HG02852 (cell line): ENCODE measurements around the gene NUFIP2.
"Not testable (repeated sequence)": the region's sequence is repeated elsewhere in the genome, so short reads cannot be mapped to it uniquely, and the experiment has no call there.

Experiments used
- ATAC-seq: cut with Tn5 transposase; IDR thresholded peaks from one replicate; pipeline ENCODE4 v1.9.1; 2021; ENCODE audit warnings: mild to moderate bottlenecking, moderate library complexity; ENCODE audit not compliant: unreplicated experiment

The NUFIP2 gene, protein sequence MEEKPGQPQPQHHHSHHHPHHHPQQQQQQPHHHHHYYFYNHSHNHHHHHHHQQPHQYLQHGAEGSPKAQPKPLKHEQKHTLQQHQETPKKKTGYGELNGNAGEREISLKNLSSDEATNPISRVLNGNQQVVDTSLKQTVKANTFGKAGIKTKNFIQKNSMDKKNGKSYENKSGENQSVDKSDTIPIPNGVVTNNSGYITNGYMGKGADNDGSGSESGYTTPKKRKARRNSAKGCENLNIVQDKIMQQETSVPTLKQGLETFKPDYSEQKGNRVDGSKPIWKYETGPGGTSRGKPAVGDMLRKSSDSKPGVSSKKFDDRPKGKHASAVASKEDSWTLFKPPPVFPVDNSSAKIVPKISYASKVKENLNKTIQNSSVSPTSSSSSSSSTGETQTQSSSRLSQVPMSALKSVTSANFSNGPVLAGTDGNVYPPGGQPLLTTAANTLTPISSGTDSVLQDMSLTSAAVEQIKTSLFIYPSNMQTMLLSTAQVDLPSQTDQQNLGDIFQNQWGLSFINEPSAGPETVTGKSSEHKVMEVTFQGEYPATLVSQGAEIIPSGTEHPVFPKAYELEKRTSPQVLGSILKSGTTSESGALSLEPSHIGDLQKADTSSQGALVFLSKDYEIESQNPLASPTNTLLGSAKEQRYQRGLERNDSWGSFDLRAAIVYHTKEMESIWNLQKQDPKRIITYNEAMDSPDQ

DNA sequence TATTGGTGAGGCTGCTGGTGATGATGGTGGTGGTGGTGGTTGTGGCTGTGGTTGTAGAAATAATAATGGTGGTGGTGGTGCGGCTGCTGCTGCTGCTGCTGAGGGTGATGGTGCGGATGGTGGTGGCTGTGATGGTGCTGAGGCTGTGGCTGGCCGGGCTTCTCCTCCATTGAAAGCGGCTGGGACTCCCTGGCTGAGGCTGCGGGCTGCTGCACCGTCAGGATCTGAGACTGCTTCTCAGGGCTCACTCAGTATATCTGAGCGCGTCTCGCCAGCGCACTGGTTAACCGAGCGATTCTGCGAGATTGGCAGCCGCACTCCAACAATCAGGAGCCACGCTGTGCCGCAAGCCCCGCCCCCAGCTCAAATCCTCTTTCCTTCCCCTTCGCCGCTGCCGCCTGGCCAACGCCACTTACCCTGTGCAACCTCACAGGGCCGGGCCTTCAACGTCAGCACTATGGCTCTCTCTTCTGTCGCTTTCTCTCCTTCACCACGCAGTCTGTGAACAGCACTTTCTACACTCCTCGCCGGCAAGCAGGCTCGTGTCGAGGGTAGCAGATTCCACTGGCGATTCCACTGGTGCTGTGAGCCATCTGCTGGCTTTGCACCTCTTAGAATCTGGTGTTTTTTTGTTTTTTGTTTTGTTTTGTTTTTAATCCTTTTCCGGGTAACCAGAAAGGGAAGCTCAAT, at the start of gene NUFIP2:
Gene NUFIP2 (minus strand): TSS at position 259 of the 690 bp plus-strand sequence. CDS start 89 bp downstream, at position 170.
- ATAC-seq, result peak; percentile 88

DNA sequence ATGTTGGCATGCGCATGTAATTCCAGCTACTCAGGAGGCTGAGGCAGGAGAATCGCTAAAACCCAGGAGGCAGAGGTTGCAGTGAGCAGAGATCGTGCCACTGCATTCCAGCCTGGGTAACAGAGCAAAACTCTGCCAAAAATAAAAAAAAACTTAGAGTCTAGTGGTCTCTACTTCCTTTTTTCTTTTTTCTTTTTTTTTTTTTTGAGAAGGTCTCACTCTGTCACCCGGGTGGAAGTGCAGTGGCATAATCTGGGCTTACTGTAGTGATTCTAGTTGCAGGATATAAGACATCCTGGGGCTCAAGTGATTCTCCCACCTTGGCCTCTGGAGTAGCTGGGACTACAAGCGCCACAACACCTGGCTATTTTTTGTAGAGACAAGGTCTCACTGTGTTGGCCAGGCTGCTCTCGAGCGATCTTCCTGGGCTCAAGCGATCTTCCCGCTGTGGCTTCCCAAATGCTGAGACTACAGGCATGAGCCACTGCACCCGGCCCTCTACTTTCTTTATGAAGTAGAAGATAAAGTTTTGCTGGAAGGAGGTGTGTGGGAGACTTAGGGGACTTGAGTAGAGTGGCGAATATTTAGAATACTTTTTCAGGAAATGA, 48.3 kb upstream of the NUFIP2 start:
- ATAC-seq, result no peak

DNA sequence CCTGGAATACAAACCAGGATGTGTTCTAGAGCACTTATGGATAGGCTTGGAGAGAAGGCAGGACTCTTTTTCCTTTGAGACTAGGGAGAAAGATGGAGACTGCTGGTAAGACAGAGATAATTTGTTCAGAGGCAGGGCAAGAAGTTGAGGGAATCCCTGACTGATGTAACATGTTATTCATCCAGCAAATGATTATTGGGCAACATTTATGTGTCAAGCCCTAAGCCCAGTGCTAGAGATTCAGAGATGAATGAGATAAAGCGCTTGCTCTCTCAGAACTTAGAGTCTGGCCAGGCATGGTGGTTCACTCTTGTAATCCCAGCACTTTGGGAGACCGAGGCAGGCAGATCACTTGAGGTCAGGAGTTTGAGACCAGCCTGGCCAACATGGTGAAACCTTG, 47.8 kb upstream of the NUFIP2 start:
- no peak for ATAC-seq

DNA sequence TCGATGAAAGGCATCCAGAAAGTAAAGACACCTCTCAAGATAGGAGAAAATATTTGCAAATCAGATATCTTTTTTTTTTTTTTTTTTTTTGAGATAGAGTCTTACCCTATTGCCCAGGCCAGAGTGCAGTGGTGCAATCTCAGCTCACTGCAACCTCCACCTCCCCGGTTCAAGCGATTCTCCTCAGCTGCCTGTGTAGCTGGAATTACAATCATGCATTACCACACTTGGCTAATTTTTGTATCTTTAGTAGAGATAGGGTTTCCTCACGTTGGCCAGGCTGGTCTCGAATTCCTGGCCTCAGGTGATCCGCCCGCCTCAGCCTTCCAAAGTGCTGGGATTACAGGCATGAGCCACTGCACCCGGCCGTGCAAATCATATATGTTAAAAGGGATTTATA, 45.1 kb upstream of the NUFIP2 start:
- ATAC-seq, result not testable (repeated sequence)

DNA sequence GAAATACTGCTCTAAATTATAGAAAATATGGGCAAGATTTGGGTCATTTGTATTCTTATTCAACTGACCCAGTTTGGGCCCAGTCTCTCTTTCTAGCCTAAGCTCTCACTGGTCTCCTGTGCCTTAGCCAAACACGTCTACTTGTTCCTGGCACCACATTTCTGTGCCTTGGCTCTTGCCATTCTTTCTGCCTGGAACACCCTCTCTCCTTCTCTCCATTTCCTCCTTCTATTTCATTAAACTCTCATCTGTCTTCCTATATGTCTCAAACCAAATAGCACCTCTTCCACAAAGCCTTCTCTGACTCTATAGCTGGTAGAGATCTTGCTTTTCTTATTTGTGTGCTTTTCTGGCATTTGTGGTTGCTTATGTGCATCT, 37.7 kb upstream of the NUFIP2 start:
- no peak for ATAC-seq

DNA sequence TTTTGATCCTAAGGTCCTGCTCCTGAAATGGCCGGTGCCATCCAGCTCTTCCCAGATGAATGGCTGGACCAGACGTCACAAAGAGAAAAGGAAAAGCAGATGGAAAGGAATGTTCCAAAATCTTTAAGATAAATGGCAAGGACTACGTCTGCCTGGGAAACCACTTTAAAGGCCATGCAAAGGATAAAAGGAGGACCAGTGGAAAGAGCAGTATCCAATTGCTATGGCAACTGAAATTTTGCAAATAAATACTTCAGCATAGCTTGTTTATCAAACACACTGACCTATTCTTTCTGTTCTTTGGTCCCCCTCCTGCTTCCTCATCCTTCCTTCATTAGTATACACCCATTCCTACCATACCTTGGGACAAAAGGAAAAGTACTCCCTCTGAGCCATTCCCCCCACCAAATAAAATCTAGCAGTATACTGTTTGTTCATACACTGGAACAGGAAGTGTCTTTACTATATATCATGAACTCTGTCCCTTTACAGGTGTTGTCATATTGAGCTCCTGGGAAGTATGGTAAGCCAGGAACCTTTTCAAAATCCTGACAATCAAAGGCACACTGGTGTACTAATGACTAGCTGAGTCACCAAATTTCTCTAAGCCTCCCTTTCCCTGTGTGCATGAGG, 37.2 kb upstream of the NUFIP2 start:
- no peak for ATAC-seq

DNA sequence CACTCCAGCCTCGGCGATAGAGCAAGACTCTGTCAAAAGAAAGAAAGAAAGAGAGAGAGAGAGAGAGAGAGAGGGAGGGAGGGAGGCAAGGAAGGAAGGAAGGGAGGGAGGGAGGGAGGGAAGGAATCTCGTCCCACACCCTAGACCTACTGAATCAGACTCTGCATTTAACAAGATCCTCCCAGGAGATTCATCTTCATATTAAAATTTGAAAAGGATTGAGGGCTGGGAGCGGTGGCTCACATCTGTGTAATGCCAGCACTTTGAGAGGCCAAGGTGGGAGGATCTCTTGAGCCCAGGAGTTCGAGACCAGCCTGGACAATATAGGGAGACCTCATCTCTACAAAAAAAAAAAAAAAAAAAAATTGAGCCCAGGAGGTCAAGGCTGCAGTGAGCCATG, 33.5 kb upstream of the NUFIP2 start:
- no peak for ATAC-seq

DNA sequence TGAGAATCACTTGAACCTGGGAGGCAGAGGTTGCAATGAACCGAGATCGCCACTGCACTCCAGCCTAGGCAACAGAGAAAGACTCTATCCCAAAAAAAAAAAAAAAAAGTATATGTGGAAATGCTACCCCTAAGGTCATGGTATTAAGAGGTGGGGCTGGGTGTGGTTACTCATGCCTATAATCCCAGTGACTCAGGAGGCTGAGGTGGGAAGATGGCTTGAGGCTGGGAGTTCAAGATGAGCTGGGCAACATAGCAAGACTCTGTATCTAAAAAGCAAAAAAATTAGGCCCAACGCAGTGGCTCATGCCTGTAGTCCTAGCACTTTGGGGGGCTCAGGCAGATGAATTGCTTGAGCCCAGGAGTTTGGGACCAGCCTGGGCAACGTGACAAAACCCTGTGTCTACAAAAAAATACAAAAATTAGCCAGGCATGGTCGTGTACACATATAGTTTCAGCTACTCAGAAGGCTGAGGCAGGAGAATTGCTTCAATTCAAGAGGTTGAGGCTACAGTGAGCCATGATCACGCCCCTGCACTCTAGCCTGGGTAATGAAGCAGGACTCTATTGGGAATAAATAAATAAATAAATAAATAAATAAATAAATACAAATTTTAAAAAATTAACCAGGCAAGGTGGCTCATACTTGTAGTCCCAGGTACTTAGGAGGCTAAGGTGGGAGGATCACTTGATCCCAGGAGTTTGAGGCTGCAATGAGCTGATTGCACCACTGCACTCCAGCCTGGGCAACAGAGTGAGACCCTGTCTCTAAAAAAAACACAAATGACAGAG, 32.3 kb upstream of the NUFIP2 start:
- ATAC-seq, result no peak

DNA sequence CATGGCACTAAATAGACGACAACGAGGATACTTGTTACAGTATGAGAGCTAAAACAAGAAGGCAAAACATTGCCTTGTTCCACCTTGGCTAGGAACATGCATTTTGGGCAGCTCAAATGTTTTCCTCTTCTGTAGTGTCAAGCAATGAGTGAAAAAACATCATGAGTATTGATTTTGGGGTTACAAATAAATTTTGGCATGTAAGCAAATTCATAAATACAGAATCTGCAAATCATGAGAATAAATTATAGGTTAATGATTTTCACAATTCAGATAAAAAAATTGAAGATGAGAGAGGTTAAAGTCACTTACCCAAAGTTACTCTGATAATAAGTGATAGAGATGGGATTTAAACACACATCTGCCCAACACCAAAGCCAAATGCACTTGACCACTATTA, 28.4 kb upstream of the NUFIP2 start:
- no peak for ATAC-seq

DNA sequence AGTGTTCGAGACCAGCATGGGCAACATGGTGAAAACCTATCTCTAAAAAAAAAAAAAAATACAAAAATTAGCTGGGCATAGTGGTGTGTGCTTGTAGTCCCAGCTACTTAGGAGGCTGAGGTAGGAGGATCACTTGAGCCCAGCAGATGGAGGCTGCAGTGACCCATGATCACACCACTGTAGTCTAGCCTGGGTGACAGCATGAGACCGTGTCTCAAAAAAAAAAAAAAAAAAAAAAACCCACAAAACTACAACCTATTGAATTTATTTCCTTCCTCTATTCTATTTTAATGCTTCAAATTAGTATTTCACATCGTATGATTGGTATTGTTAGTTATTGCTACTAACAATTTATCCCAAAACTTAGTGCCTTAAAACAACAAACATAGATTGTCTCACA, 9.4 kb upstream of the NUFIP2 start:
- ATAC-seq, result no peak

DNA sequence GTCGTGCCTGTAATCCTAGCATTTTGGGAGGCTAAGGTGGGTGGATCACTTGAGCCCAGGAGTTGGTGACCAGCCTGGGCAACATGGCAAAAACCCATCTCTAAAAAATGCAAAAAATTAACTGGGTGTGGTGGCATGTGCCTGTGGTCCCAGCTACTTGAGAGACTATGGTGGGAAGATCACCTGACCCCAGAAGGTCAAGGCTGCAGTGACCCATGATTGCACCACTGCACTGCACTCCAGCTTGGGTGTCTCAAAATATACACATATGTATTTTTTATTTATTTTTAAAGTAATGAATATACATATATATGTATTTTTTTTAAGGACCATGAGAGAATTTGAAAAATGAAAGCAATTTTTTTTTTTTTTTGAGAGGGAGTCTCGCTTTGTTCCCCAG, 5.1 kb upstream of the NUFIP2 start:
- ATAC-seq, result no peak

DNA sequence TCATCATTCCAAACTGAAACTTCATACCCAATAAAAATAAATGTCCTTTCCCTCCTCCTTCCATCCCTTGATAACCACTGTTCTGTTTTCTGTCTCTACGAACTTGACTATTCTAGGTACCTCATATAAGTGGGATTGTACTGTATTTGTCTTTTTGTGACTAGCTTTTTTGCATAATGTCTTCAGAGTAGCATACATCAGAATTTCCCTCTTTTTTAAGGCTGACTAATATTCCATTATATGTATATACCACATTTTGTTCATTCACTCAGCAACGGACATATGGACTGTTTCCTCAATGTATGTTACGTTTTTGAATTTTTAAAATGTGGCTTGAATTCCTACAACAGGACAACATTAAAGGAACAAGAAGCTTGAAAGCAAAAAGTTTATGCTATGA, 1.5 kb upstream of the NUFIP2 start:
- ATAC-seq, result no peak

DNA sequence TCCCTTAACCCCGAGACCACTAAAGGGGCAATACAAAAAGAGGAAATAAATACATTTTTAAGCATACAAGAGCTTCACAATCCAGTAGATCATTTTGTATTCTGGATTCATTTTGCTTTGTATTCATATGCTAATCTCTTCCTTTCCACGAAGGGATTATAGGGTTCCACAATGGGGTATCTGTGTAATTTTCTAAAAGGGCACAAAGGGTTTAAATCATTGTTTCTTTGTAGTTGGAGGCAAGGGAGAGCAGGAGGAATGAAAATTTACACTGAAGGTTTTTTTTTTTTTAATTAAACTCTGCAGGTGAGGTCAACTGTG, 592 bp upstream of the NUFIP2 start:
- no peak for ATAC-seq

DNA sequence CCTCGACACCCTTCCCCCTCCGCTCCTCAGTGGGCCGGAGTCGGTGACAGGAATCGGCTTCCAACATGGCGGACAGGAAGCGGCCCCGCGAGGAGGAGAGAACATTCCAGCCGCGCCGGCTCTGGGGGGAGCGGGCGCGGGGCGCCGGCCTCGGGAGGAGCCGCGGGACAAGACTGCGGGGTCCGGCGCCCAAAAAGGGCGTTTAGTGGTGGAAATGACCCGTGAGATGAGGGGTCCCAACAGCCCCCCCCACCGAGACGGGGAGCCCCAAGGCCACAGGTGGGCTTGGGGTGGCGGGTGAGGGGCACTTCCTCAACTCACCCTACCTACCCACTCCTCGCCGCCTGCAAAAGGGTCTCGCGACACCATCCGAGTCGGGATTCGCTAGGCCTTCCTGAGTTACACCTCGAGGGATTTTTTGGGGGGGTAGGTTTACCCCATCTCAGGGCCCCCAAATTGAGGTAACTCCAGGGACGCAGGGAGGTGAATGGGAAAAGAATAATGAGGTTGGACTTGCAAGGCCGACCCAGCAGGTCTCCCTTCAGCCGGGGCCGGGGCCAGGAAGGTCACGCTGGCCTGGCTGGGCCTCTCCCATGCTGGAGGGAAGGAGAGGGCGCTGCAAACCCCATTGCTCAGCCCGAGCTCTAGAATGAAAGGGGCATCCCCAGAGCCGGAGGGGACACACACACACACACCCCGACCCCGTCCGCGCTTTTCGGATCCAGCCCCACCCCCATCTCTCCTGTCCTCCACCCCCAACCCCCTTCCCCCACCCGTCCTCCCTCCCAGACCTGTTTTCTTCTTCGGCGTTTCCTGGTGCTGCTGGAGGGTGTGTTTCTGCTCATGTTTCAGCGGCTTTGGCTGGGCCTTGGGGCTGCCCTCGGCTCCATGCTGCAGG, 707 bp downstream of the NUFIP2 start:
- ATAC-seq, result no peak

DNA sequence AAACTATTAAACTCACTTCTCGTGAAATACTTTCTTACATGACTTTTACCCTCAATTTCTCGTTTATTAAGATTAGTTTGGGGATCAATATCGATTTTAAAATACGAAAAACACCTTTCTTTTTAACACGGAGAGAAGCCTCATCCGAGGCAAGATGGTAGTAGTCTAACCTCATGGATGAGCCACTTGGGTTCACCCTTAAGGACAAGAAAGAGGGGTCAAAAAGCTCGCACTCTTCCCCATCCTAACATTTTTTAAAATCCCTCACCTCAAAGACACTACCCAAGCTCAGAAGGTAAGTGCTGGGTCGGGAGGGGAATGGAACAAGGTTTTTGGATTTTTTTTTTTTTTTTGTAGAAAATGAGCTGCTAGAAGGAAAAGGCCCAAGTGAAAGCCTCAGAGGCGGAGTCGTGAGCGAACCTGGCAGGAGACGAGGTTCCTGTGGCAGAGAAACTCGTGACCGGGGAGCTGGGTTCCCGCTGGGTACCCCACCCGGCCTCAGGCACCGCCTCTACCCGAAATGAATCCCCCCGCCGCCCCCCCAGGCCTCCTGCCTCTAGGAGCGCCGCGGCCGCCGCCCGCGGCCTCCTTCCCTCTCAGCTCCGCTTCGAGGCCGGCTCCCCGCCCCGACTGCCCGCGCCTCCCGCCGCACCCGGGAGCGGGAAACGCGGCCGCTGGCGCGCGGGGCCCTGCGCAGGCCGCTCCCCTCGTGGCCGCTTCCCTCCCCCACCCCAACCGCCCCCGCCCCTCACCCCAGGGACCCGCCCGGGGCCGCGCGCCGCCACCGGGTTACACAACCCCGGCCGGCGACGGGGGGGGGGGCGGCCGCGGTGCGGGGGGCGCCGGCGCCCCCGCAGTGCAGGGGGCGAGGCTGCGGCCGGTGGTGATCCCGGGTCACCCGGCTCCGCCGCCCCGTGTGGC, 1.6 kb downstream of the NUFIP2 start:
- no peak for ATAC-seq

DNA sequence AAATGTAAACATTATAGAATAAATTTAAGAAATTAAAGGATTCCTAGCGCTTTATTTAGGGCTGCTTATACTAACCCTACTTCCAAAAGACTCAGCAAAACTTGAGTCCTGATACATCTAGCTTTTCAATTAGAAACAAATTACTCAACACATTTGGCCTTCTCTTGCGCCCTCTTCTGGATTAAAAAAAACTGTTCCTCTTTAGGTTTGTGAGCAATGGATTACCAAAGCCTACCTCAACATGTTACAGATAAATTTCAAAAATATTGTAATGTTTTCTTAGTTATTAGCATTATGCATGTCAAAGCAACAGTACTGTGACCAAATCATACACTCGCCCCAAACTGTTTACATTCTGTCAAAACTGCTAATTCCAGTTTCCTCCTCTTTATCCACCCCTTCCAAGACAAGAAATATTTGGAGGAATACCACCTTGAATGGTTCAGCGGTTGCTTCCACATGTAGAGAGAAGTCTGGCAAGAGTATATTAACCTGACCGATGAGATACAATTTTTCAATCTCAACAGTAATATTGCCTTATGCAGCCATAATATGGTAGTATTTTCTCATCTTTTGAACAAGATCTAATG, 2.7 kb downstream of the NUFIP2 start:
- no peak for ATAC-seq

DNA sequence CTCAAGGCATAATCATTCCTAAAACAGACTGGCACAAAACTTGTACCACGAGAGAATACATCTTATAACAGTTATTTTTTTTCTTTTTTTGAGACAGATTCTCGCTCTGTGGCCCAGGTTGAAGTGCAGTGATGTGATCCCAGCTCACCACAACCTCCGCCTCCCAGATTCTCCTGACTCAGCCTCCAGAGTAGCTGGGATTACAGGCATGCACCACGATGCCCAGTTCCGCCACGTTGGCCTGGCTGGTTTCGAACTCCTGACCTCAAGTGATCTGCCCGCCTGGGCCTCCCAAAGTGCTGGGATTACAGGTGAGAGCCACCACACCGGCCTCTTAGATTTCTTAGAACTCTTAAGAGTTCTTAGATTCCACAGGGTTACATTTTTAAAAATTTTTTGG, 4.1 kb downstream of the NUFIP2 start:
- ATAC-seq, result no peak

DNA sequence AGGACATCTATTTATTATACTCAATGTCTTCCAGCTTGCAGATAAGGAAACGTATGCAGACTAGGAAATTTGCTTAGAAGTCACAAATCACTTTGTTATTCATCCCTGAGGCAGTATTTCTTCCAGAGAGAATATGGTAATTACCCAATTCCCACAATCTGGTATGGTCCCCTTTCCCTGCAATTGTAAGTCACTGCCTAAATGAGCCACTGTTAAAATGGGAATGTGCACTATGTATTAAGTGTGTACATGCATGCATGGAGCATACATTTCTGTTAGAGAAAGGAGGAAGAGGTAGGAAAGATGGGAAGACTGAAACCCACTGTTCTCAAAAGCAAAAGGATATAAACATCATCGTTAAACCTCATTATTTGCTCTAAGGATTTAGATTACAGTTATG, 10.0 kb downstream of the NUFIP2 start:
- no peak for ATAC-seq
